GM18526 (cell line): ENCODE results near the gene HES6.

Experiments
- POLR2A ChIP-seq: IDR thresholded peaks from 3 replicates; pipeline ENCODE4 v1.6.1; 2011; ENCODE audit not compliant: insufficient read length; ENCODE audit errors: extremely low read depth

HES6 gene

DNA sequence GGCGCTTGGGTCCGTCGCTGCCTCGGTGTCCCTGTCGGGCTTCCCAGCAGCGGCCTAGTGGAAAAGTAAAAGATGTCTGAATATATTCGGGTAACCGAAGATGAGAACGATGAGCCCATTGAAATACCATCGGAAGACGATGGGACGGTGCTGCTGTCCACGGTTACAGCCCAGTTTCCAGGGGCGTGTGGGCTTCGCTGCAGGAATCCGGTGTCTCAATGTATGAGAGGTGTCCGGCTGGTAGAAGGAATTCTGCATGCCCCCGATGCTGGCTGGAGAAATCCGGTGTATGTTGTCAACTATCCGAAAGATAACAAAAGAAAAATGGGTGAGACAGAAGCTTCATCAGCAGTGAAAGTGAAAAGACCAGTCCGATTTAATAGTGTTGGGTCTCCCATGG, 8.0 kb downstream of the HES6 start:
- TF ChIP-seq POLR2A, result no peak

DNA sequence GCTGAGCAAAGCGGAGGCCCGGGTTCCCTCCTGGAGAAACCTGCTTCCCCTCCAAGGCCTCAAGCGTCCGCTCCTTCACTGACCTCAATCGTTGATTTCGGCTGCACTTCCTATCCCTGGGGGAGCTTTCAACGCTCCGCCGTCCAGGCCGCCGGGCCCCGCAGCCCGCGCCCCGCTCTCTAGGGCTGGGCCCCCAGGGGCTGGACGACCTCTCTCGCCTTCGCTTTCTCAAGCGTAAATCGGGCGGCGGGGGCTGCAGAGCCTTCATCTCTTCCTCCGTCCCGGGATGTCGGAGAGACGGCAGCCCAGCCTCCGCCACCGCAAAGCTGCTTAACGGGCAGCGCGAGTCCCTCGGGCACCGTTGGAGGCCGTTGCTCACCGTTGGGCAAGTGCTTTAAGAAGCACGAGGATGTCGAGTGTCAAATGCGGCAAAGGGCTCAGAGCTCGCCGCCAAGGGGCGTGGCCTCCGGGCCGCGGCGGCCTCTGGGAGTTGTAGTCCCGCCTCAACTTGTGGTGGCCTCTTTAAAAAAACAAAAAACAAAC, 8.5 kb downstream of the HES6 start:
- no peak for TF ChIP-seq POLR2A

- no peak for TF ChIP-seq POLR2A
Observed at GRCh38 chr2:238230699-238231098, 9.1 kb downstream of the HES6 start.

GRCh38 chr2:238228700-238229099, 11.1 kb downstream of the HES6 start:
- no peak for TF ChIP-seq POLR2A

DNA sequence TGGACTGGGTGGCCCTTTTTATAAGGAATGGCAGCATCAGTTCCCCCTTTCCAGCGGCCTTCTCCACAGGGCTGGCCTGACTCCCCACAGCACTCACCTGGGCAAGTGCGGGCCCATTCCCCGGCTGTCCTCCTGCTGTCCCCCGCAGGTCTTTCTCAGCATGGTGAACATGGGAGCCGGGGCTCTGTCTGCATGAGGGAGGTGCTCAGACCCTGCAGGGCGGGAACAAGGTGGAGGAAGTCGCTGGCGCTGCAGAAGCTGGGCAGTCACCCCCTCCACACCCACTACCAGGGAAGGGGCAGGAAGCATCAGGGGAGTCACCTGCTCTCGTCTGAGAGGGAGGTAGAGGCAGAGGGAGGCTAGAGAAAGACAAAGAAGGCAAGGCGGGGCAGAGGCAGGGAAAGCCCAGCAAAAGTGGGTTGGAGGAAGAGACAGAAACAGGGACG, 12.2 kb downstream of the HES6 start:
- TF ChIP-seq POLR2A, result no peak

- TF ChIP-seq POLR2A, result no peak
Observed at GRCh38 chr2:238226698-238227586, 12.9 kb downstream of the HES6 start.

- TF ChIP-seq POLR2A, result no peak
Observed at GRCh38 chr2:238225911-238226697, 13.7 kb downstream of the HES6 start.

GRCh38 chr2:238225121-238225520, 14.7 kb downstream of the HES6 start:
- TF ChIP-seq POLR2A, result no peak

- TF ChIP-seq POLR2A, result no peak
Observed at GRCh38 chr2:238224356-238225035, 15.3 kb downstream of the HES6 start.

- TF ChIP-seq POLR2A, result no peak
Observed at GRCh38 chr2:238220892-238221521, 18.8 kb downstream of the HES6 start.

- TF ChIP-seq POLR2A, result no peak
Observed at GRCh38 chr2:238220274-238220891, 19.5 kb downstream of the HES6 start.

DNA sequence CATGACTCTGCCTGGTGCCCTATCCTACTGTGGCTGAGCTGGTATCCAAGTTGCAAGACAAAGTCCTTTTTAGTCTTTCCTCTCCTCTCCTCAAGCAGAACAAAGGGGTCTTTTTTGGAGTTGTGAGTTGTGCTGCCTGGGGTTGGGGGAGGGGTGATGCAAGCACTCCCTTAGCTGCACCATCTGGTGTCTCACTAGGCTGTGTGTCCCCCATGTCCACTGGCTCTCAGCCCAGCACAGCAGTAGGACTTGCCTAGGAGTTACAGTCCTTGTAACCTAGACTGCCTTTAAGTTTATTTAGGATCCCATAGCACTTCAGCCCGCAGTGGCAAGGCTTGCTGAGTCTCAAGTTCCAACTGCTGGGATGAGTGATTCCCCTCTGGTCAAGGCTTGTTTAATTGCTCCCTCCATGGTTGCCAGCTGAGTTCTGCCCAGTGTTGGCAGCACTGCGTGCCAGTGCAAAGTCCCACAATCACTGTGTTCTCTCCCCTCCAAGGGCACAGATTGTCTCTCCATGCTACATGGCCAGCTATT, 23.1 kb downstream of the HES6 start:
- TF ChIP-seq POLR2A, result no peak

DNA sequence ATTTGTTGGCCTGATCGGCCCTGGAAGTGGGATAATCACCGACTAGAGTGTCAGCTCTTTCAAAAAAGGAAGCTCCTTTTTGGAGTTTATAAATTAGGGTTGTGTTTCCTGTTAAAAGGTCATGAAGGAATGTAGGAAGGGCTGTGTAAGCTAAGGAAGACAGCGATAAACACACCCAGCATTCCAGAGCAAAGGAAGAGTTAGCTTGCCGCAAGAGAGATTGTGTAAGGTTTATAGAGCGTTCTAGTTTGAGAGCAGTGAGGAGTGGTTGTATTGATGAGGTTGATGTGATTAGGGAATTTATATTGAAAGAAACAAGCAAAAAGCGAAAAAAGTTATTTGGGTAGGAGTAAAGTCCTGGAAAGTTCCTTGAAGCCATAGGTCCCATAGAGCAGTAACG, 32.8 kb downstream of the HES6 start:
- TF ChIP-seq POLR2A, result no peak
